Prostate gland (tissue), 2 donors: ENCODE measurements around the gene ZBTB7C. TPM values are rescaled to one million over a fixed set of nuclear protein-coding genes. Genes with fewer than 3 reads are reported as not detected.

ENCODE experiments used
- DNase-seq: peaks from one replicate; pipeline ENCODE4 v3.0.0-alpha.2; 2019; ENCODE audit warnings: low spot score
- H3K27ac ChIP-seq, 2 donors: fragments of 200-600 bp; sonication (generic); 2 replicates each; pipeline ENCODE4 v1.5.1; 2017 to 2019
- H3K27me3 ChIP-seq: fragments of 200-600 bp; sonication (generic); replicated peaks from 2 replicates; pipeline ENCODE4 v1.5.1; 2019; ENCODE audit not compliant: insufficient read depth
- H3K36me3 ChIP-seq, 2 donors: fragments of 200-600 bp; sonication (generic); 1 replicate in 1 of 2; 2 replicates in 1 of 2; pipeline versions ENCODE4 v1.5.1 to v1.8.1; 2017 to 2019
- H3K4me1 ChIP-seq: fragments of 200-600 bp; sonication (generic); replicated peaks from 2 replicates; pipeline ENCODE4 v1.5.1; 2019
- H3K4me3 ChIP-seq, 2 donors: fragments of 200-600 bp; sonication (generic); 2 replicates each; pipeline ENCODE4 v1.5.1; 2017 to 2019
- H3K9me3 ChIP-seq: fragments of 200-600 bp; sonication (generic); 2 replicates; pipeline ENCODE4 v1.5.1; 2017
- CTCF ChIP-seq, 4 experiments: fragments of 200-600 bp in 2 of 4; fragments of 450-650 bp in 2 of 4; sonication (generic) in 2 of 4; IDR thresholded peaks; 1 replicate in 3 of 4; 2 replicates in 1 of 4; pipeline ENCODE4 v1.5.1; 2016 to 2019; ENCODE audit warnings: antibody characterized with exemption in 4 of 4, mild to moderate bottlenecking in 2 of 4, moderate library complexity in 2 of 4
- POLR2A ChIP-seq: fragments of 450-650 bp; IDR thresholded peaks from one replicate; pipeline ENCODE4 v1.6.1; 2016; ENCODE audit warnings: antibody characterized with exemption, mild to moderate bottlenecking
- POLR2AphosphoS5 ChIP-seq: sonication (generic); formaldehyde crosslinking; IDR thresholded peaks from one replicate; pipeline ENCODE4 v1.6.1; 2017; ENCODE audit warnings: antibody characterized with exemption
- WGBS: methylation state at CpG from one replicate; pipeline ENCODE4 v1.1.5; 2018; 5-methylcytosine and 5-hydroxymethylcytosine counted together
- intact Hi-C: fragments of 100-400 bp; cut with DNase I; formaldehyde crosslinking; loops from one replicate; pipeline ENCODE4 v1.14.2; 2022
- total RNA-seq, 2 donors: library from RNA; depleted of rRNA; stranded (reverse); fragments of >200 nt; gene quantifications; one replicate each; pipeline ENCODE4 v1.1.0, GENCODE V29; 2016

ZBTB7C gene
- total RNA-seq, 2 donors from 2014 or later, result 14.7 to 48.9 TPM

GRCh38 chr18:48161191-48161910 lies 247.8 kb downstream of the ZBTB7C start:
- H3K4me1 ChIP-seq, result peaks cover 13% of the 10 kb centered on the region
- peak; percentile 72 for DNase-seq
- TF ChIP-seq CTCF (IDR thresholded peaks at IDR 0.05) (no peak), POLR2A (peak; percentile 71), POLR2AphosphoS5 (peak; percentile 15)
- no peaks in the 10 kb centered on the region for H3K27me3 ChIP-seq
- peak overlapping the region; percentile 51 to 56 for H3K4me3 ChIP-seq
- under 1% methylated on average over 30 of the region's 53 CpGs for WGBS
- no peaks in the 10 kb centered on the region for H3K9me3 ChIP-seq
- intact Hi-C loops, result no loop called here
- no peaks in the 10 kb centered on the region for H3K36me3 ChIP-seq
- H3K27ac ChIP-seq, result peak overlapping the region; percentile 79 to 81

GRCh38 chr18:48160622-48161021 lies 248.6 kb downstream of the ZBTB7C start:
- H3K4me3 ChIP-seq, result no peak overlapping the region
- H3K36me3 ChIP-seq, result no peaks in the 10 kb centered on the region
- TF ChIP-seq POLR2AphosphoS5 (no peak), POLR2A (no peak), CTCF (IDR thresholded peaks at IDR 0.05) (no peak)
- H3K4me1 ChIP-seq, result peaks cover 13% of the 10 kb centered on the region
- intact Hi-C loops, result no loop called here
- DNase-seq, result no peak
- no peaks in the 10 kb centered on the region for H3K27me3 ChIP-seq
- WGBS, result 61% methylated on average over 4 of the region's 4 CpGs
- peak overlapping the region; percentile 79 to 81 for H3K27ac ChIP-seq
- H3K9me3 ChIP-seq, result no peaks in the 10 kb centered on the region

GRCh38 chr18:48159816-48160215 lies 249.4 kb downstream of the ZBTB7C start:
- Histone ChIP-seq H3K27ac (no peak overlapping the region), H3K4me1 (peaks cover 13% of the 10 kb centered on the region), H3K4me3 (no peak overlapping the region), H3K9me3 (no peaks in the 10 kb centered on the region), H3K27me3 (no peaks in the 10 kb centered on the region), H3K36me3 (no peaks in the 10 kb centered on the region)
- no peak for DNase-seq
- WGBS, result 70% methylated on average over 7 of the region's 7 CpGs
- intact Hi-C loops, result no loop called here
- TF ChIP-seq POLR2A, result no peak
- no peak for TF ChIP-seq POLR2AphosphoS5
- no peak for TF ChIP-seq CTCF (IDR thresholded peaks at IDR 0.05)

- Histone ChIP-seq H3K9me3 (no peaks in the 10 kb centered on the region), H3K27ac (no peak overlapping the region), H3K27me3 (no peaks in the 10 kb centered on the region), H3K4me3 (no peak overlapping the region), H3K36me3 (no peaks in the 10 kb centered on the region), H3K4me1 (peaks cover 13% of the 10 kb centered on the region)
- no peak for DNase-seq
- TF ChIP-seq POLR2AphosphoS5 (no peak), CTCF (IDR thresholded peaks at IDR 0.05) (no peak), POLR2A (no peak)
- intact Hi-C loops, result no loop called here
- 93% methylated on average over 5 of the region's 5 CpGs for WGBS
Measured at GRCh38 chr18:48158721-48159120, 250.5 kb downstream of the ZBTB7C start.

GRCh38 chr18:48157956-48158355 lies 251.2 kb downstream of the ZBTB7C start:
- no peak overlapping the region for H3K4me3 ChIP-seq
- H3K9me3 ChIP-seq, result no peaks in the 10 kb centered on the region
- H3K36me3 ChIP-seq, result no peaks in the 10 kb centered on the region
- WGBS, result 47% methylated on average over 4 of the region's 4 CpGs
- H3K4me1 ChIP-seq, result peaks cover 13% of the 10 kb centered on the region
- H3K27ac ChIP-seq, result no peak overlapping the region
- peak; percentile 43 for DNase-seq
- no peak for TF ChIP-seq POLR2A
- peak in 2 of 4 experiments; percentile 36 to 41 for TF ChIP-seq CTCF (IDR thresholded peaks at IDR 0.05)
- TF ChIP-seq POLR2AphosphoS5, result peak; percentile 34
- intact Hi-C loops, result no loop called here
- no peaks in the 10 kb centered on the region for H3K27me3 ChIP-seq
